K562 (cell line): ENCODE results near the gene ORM1.

Source experiments
- CBX5 ChIP-seq: IDR thresholded peaks from 2 replicates; pipeline ENCODE4 v1.6.1; 2014; ENCODE audit warnings: low read depth, borderline replicate concordance
- FOS ChIP-seq: IDR thresholded peaks from 3 replicates; pipeline ENCODE4 v1.6.1; 2011; ENCODE audit not compliant: insufficient read length; ENCODE audit errors: extremely low read depth
- GATA2 ChIP-seq: sonication (generic); formaldehyde crosslinking; IDR thresholded peaks from 2 replicates; pipeline ENCODE4 v1.4.0; 2020; ENCODE audit warnings: mild to moderate bottlenecking, missing genetic modification reagents
- KAT8 ChIP-seq: fragments of 450-650 bp; IDR thresholded peaks from 2 replicates; pipeline ENCODE4 v1.6.1; 2016; ENCODE audit warnings: low read depth, mild to moderate bottlenecking
- PHF21A ChIP-seq: fragments of 450-650 bp; IDR thresholded peaks from 2 replicates; pipeline ENCODE4 v1.6.1; 2017; ENCODE audit warnings: low read depth, borderline replicate concordance
- POLR2AphosphoS5 ChIP-seq: IDR thresholded peaks from 2 replicates; pipeline ENCODE4 v1.6.1; 2011; ENCODE audit warnings: mild to moderate bottlenecking, low read depth, low read length, moderate library complexity; ENCODE audit not compliant: control insufficient read depth, insufficient read depth
- PTBP1 ChIP-seq: fragments of 200-400 bp; formaldehyde crosslinking; IDR thresholded peaks from 2 replicates; pipeline ENCODE4 v1.6.1; 2017; ENCODE audit warnings: low read depth, low read length
- ZBTB8A ChIP-seq: fragments of 450-650 bp; IDR thresholded peaks from 2 replicates; pipeline ENCODE4 v1.6.1; 2018; ENCODE audit warnings: mild to moderate bottlenecking, moderate library complexity; ENCODE audit not compliant: partially characterized antibody
- ZNF124 ChIP-seq: sonication (generic); formaldehyde crosslinking; IDR thresholded peaks from 2 replicates; pipeline ENCODE4 v1.8.1; 2022; ENCODE audit warnings: missing genetic modification reagents
- ZNF561 ChIP-seq: fragments of 450-650 bp; formaldehyde crosslinking; conservative IDR thresholded peaks from 2 replicates; pipeline ENCODE4 v1.4.0; 2020; ENCODE audit warnings: mild to moderate bottlenecking, moderate library complexity
- TF ChIP-seq, protein P1 (sequence below), 3 experiments: IDR thresholded peaks in 2 of 3; conservative IDR thresholded peaks in 1 of 3; 2 replicates each; pipeline ENCODE4 v1.5.1; 2011 to 2012; ENCODE audit warnings: low read length in 3 of 3, mild to moderate bottlenecking in 3 of 3, control low read depth in 2 of 3, improper control_type of control experiment in 1 of 3, inconsistent platforms in 1 of 3, low read depth in 1 of 3, mixed read lengths in 1 of 3, moderate library complexity in 1 of 3; ENCODE audit not compliant: insufficient read depth in 2 of 3
- TF ChIP-seq, protein P2 (sequence below): fragments of 450-650 bp; formaldehyde crosslinking; IDR thresholded peaks from 2 replicates; pipeline ENCODE4 v1.4.0; 2020; ENCODE audit warnings: mild to moderate bottlenecking, mixed read lengths
- TF ChIP-seq, protein P3 (sequence below), 2 experiments: fragments of 200-800 bp in 1 of 2; sonication (Bioruptor generic) in 1 of 2; sonication (generic) in 1 of 2; formaldehyde crosslinking in 1 of 2; IDR thresholded peaks in 1 of 2; conservative IDR thresholded peaks in 1 of 2; 2 replicates each; pipeline versions ENCODE4 v1.5.0 to v1.6.1; 2016 to 2020; ENCODE audit warnings: missing compliant biosample characterization in 1 of 2, missing genetic modification characterization in 1 of 2, missing genetic modification reagents in 1 of 2
- TF ChIP-seq, protein P4 (sequence below), 3 experiments: fragments of 200-800 bp in 1 of 3; sonication (Bioruptor generic) in 1 of 3; sonication (generic) in 1 of 3; formaldehyde crosslinking in 1 of 3; IDR thresholded peaks; 2 replicates each; pipeline versions ENCODE4 v1.6.1 to v1.8.0; 2016 to 2022; ENCODE audit warnings: mild to moderate bottlenecking in 2 of 3, missing compliant biosample characterization in 2 of 3, missing genetic modification characterization in 2 of 3, missing genetic modification reagents in 1 of 3

DNA sequence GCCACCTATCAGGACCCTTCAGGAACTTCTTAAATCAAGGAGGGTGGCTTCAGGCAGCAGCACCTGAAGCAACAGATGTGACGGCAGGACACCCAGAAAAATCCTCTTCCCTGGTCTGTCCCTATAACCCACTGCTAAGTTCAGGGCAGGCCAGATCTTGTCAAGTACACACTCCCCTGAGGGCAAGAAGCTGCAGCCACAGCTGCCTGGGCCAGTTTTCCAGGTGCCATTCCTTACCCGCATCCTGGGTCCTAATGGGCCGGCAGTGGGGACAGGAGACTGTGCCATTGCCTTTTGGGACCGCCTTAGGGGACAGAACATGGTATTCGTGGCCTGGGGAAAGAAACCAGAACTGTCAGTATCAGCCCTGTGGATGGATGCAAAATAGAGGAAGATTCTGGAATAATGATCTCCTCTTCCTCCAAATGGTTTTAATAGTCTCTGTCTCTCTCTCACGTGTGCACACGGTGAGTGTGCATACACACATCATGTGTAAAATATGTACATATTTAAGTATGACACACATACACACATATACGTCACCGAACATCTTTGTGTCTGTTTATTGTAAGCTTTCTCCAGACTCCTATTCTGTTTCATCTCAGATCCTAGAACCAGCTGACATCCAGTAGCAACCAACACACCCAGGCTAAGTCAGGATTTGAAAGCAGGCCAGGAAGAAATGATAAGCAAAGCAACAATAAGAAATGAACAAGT, 20.7 kb downstream of the ORM1 start:
- TF ChIP-seq, protein P1, sequence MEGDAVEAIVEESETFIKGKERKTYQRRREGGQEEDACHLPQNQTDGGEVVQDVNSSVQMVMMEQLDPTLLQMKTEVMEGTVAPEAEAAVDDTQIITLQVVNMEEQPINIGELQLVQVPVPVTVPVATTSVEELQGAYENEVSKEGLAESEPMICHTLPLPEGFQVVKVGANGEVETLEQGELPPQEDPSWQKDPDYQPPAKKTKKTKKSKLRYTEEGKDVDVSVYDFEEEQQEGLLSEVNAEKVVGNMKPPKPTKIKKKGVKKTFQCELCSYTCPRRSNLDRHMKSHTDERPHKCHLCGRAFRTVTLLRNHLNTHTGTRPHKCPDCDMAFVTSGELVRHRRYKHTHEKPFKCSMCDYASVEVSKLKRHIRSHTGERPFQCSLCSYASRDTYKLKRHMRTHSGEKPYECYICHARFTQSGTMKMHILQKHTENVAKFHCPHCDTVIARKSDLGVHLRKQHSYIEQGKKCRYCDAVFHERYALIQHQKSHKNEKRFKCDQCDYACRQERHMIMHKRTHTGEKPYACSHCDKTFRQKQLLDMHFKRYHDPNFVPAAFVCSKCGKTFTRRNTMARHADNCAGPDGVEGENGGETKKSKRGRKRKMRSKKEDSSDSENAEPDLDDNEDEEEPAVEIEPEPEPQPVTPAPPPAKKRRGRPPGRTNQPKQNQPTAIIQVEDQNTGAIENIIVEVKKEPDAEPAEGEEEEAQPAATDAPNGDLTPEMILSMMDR (IDR thresholded peaks at IDR 0.05 in 2 of 3, conservative IDR thresholded peaks at IDR 0.05 in 1 of 3; ENCODE audit: insufficient read depth in 2 of 3, low read depth in 1 of 3, low read length in 3 of 3) = no peak
- TF ChIP-seq PHF21A (no peak), FOS (no peak), ZNF561 (CRISPR knock-in tag) (no peak), ZNF124 (CRISPR knock-in tag) (no peak), KAT8 (no peak), ZBTB8A (no peak), POLR2AphosphoS5 (no peak), GATA2 (CRISPR knock-in tag) (no peak), PTBP1 (no peak), CBX5 (no peak)
- TF ChIP-seq, protein P2, sequence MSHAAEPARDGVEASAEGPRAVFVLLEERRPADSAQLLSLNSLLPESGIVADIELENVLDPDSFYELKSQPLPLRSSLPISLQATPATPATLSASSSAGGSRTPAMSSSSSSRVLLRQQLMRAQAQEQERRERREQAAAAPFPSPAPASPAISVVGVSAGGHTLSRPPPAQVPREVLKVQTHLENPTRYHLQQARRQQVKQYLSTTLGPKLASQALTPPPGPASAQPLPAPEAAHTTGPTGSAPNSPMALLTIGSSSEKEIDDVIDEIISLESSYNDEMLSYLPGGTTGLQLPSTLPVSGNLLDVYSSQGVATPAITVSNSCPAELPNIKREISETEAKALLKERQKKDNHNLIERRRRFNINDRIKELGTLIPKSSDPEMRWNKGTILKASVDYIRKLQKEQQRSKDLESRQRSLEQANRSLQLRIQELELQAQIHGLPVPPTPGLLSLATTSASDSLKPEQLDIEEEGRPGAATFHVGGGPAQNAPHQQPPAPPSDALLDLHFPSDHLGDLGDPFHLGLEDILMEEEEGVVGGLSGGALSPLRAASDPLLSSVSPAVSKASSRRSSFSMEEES (CRISPR knock-in tag) = no peak
- TF ChIP-seq, protein P3, sequence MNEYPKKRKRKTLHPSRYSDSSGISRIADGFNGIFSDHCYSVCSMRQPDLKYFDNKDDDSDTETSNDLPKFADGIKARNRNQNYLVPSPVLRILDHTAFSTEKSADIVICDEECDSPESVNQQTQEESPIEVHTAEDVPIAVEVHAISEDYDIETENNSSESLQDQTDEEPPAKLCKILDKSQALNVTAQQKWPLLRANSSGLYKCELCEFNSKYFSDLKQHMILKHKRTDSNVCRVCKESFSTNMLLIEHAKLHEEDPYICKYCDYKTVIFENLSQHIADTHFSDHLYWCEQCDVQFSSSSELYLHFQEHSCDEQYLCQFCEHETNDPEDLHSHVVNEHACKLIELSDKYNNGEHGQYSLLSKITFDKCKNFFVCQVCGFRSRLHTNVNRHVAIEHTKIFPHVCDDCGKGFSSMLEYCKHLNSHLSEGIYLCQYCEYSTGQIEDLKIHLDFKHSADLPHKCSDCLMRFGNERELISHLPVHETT (CRISPR knock-in tag; conservative IDR thresholded peaks at IDR 0.05 in 1 of 2, IDR thresholded peaks at IDR 0.05 in 1 of 2) = no peak
- TF ChIP-seq, protein P4, sequence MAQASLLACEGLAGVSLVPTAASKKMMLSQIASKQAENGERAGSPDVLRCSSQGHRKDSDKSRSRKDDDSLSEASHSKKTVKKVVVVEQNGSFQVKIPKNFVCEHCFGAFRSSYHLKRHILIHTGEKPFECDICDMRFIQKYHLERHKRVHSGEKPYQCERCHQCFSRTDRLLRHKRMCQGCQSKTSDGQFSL (CRISPR knock-in tag; IDR thresholded peaks at IDR 0.05) = no peak
- TF ChIP-seq, protein P4 (tag; IDR thresholded peaks at IDR 0.05) = no peak
